Right lobe of liver (tissue), 4 donors: ENCODE results near the gene NFATC3.

Experiments
- CTCF ChIP-seq, 4 donors: fragments of 200-600 bp in 3 of 4; fragments of 450-650 bp in 1 of 4; IDR thresholded peaks; one replicate each; pipeline versions ENCODE4 v1.5.1 to v1.8.0; 2016 to 2022; ENCODE audit warnings: antibody characterized with exemption in 4 of 4, mild to moderate bottlenecking in 2 of 4
- POLR2A ChIP-seq: fragments of 450-650 bp; IDR thresholded peaks from one replicate; pipeline ENCODE4 v1.6.1; 2017; ENCODE audit warnings: antibody characterized with exemption, mild to moderate bottlenecking
- donor health status: DM: no; HTN: no; CAD: no.
- donor health status: DM: no; HTN: no; CAD: no.
- donor health status: DM: no; HTN: yes; CAD: no.

DNA sequence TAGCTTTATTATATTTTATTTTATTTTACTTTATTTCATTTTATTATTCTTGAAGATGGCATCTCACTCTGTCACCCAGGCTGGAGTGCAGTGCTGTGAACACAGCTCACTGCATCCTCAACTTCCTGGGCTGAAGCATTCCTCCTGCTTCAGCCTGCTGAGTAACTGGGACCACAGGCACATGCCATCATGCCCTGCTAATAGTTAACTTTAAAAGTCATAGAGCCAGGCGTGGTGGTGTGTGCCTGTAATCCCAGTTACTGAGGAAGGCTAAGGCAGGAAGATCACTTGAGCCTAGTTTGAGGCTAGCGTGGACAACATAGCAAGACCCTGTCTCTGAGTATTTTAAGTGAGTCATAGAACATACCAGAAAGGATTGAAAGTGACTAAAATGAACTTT lies 112.1 kb downstream of the NFATC3 start:
- no peak for TF ChIP-seq CTCF (IDR thresholded peaks at IDR 0.05)
- no peak for TF ChIP-seq POLR2A
